SIG-M5 treated with dmso at 0.1 percent for 504 hours (cell line): ENCODE results near the gene PNRC2.

Experiments
- DNase-seq: peaks from one replicate; lab custom pipeline; 2025; ENCODE audit not compliant: unreplicated experiment; lab: John Stamatoyannopoulos, UW

Gene PNRC2

GRCh38 chr1:23959461-23960290 is at the start of gene PNRC2:
Gene PNRC2, plus strand, starts transcription at chr1:23959828. Its CDS starts 1,630 bp downstream, at chr1:23961458.
- DNase-seq = peak; percentile 94

DNA sequence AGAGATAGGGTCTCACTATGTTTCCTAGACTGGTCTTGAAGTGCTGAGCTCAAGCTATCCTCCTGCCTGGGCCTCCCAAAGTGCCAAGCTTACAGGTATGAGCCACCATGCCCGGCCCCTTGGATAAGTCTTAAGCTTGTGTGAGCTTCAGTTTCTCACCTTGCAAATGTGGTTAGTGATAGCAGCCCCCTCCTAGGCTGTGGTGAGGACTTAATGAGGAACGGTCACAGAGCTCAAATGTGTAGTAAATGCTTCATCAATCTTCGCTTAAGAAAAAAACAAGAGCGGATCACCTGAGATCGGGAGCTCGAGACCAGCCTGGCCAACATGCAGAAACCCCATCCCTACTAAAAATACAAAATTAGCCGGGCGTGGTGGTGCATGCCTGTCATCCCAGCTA is 49.5 kb upstream of the PNRC2 start:
- DNase-seq = no peak

GRCh38 chr1:23910553-23911246 is 48.9 kb upstream of the PNRC2 start:
- DNase-seq = no peak

DNA sequence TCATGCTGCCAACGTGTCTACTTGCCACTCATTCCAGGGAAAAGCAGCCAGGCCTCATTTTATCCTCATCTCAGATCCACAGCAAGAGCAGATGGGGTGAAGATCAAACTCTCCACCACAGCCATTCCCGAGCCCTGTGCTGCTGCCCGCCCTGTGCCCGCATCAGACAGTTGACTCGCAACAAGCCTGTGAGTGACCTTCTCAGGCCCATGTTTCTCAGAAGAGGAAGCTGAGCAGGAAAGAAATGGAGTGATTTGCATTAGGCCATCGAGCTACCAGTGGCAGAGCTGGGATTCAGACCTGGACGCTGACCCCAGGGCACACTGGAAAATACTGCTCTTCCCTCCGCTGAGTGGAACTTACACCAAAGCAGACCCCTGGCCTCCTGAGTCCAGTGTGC is 47.7 kb upstream of the PNRC2 start:
- no peak for DNase-seq

GRCh38 chr1:23913212-23913880 is 46.3 kb upstream of the PNRC2 start, which contains the start of gene CNR2:
Gene CNR2, minus strand, starts transcription at chr1:23913362. Its CDS starts 37,745 bp downstream, at chr1:23875617.
- DNase-seq = no peak

DNA sequence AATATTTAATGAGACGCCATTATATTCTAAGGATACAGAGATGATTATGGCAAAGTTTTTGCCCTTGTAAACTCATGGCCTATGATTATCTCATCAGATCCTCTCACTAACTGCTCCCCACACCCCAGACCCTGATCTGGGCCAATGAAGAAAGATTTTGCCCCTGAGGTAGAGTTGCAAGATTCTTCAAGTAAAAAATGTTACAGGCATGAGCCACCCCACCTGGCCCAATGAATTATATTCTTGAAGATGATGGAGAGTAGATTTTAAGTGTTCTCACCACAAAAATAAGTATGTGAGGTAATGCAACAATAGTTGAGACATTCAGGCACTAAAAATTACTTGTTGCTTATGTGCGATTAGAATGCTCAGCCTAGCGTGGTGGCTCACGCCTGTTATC is 44.7 kb upstream of the PNRC2 start:
- DNase-seq = no peak

DNA sequence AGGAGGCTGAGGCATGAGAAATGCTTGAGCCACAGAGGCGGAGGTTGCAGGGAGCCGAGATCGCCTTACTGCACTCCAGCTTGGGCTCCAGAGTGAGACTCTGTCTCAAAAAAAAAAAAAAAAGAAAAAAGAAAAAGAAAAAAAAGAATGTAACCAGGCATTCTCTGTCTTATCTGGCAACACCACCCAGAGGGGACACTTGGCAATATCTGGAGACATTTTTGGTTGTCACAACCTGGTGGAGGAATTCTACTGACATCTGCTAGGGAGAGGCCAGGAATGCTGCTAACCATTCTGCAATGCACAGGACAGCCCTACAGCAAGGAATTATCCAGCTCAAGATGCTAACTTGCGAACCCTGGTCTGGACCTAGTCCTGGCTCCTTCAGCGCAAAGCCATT is 44.2 kb upstream of the PNRC2 start:
- DNase-seq = no peak

DNA sequence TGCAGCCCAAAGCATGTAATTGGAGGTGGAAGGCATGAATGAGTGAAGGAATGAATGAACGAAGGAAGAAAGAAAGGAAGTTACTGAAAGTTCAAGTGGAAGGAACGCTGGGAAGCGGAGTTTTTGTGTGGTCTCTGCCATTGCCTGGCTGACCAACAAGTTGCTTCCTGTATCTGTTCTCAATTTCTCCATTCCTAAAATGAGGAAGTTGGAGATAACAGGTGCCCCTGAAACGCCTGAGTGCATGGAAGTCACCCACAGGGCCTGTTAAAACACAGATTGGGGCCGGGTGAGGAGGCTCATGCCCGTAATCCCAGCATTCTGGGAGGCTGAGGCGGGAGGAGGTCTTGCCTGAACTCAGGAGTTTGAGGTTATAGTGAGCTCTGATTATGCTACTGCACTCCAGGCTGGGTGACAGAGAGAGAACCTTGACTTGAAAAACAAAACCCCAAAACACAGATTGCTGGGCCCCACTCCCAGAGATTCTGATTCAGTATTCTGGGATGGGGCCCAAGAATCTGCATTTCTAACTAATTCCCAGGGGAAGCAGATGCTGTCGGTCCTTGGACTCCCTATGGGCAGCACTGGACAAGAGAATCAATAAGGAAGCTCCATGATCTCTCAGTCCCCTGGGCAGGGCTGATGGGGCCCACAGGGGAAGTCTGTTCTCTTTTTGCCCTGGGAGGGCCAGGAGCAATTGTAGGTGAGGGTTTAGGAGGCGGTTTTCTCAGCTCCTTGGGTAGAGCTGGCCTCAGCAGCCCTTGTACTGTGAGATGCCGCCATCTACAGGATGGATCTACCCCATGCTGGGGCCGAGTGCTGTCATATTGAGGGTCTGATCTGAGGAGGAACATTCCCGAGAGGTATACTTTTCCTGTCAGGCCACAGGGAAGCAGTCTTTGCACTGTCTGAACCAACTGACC is 43.2 kb upstream of the PNRC2 start:
- peak; percentile 65 for DNase-seq

- no peak for DNase-seq
These were observed 37.2 kb upstream of the PNRC2 start for GRCh38 chr1:23922321-23922943.

DNA sequence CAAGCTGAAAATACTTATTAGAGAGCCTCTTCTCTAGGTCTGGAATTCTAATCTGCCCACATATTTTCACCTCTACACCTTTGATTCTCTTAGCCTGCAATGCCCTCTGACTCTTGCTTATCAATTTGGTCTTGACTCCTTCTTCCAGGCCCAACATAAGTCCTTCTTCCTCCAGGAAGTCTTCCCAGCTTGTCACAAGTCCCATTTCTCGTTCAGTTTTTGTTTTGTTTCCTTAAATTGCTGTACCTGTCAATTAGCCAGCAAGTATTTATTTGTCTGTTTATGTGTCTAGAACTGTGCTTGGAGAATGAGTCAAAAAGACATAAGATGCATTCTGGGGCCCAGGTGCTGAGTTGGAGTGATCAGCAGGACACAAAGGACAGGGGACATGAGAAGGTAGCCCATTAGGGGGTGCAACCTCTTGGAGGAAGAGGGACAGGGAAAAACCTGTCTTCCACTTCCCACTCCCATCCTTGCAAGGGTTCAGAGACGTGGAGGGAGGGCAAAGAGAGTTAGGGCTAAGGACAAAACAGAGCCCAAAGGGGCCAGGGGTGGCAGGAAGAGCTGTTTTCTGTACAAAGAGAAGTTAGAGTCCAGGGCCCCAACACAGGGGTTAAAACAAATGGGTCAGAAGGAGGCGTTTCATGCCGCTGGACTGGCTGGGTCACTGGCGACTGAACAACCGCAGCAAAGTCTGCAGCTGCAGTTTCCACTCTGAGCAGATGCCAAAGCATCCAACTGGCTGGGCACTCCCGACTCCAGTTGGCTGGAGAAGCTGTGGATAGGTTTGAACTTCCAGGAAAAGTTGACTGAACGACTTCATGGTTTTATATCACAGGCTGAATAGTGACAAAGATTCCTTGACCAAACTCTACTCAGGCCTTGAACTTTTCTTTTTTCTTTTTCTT is 35.8 kb upstream of the PNRC2 start:
- no peak for DNase-seq

- no peak for DNase-seq
These were observed 35.0 kb upstream of the PNRC2 start for GRCh38 chr1:23924601-23925000.

DNA sequence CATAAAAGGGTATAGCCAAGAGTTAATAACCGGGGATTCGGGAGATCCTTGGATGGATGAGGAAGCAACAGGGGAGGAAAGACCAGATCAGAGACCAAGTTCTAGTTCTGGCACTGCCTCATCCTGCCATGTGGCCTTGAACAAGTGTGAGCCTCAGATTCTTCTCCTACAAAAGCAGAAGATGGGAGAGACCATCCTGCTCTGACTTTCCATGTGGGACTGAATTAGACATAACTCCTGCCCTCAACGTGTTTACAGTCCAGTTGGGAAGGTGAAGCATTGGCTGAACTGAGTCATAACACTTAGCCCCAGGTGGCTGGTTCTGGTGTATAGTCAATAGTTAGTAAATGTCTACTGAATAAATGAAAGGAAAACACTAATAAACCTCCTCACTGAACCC is 34.3 kb upstream of the PNRC2 start:
- DNase-seq = no peak

DNA sequence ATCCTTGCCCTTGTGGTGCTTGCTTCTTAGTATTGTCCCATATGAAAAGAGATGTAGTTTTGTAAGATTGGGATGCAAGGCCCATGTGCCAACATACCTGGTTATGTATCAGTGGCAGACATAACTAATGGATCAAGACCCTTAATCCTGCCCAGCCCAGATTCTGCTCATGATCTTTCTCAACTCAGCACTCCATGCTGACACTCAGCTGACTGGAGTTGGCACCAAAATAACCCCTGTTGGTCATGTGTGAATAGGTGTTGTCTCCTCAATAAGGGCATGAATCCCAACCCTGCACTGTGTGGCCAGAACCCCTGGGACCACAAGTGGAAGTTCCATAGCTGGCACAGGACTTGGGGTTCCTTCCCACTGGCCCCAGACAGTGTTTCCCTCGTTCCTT is 32.5 kb upstream of the PNRC2 start:
- DNase-seq = no peak

- DNase-seq = no peak
These were observed 30.8 kb upstream of the PNRC2 start for GRCh38 chr1:23928789-23929188.

DNA sequence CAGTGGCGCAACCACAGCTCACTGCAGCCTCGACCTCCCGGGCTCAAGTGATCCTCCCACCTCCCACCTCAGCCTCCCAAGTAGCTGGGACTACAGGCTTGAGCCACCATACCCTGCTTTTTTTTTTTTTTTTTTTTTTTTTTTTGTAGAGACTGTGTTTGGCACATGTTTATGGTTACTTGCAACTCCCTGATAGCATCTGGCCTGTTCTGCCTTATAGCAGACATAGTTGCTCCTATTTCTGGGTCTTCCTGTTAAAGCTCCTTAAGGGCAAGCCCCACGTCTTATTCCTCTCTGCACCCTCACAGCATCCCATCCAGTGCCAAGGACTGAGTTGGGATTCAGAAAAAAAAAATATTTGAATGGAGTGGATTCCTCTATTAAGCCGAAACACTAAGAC is 29.4 kb upstream of the PNRC2 start:
- DNase-seq = no peak

GRCh38 chr1:23930861-23931490 is 28.7 kb upstream of the PNRC2 start:
- DNase-seq = peak; percentile 64

DNA sequence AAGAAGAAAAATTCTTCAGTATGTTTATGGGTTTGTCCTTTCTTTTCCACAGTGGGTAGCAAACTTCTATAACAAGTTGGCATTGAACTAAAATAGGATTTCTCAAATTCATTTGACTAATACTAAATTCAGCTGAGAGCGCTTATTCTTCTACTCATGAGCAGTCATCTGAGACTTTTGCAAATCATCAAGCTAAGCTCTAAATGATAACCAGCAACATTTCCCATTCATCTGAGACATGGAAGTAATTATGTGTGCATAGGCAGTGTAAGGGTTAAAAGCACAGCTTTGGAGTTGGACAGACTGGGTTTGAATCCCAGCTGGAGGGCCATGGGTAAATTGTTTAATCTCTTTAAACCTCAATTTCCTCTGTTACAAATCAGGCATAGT is 28.1 kb upstream of the PNRC2 start:
- no peak for DNase-seq

GRCh38 chr1:23936481-23937176 is 23.0 kb upstream of the PNRC2 start:
- DNase-seq = no peak
